Subcutaneous abdominal adipose tissue (tissue), 5 donors: ENCODE data around the gene CHMP1A.
"Not testable (repeated sequence)": the region's sequence is repeated elsewhere in the genome, so short reads cannot be mapped to it uniquely, and the experiment has no call there.

ENCODE experiments used
- H3K27ac ChIP-seq: one replicate; pipeline ENCODE4 v1.7.0; 2013; ENCODE audit warnings: low read depth, mild to moderate bottlenecking, inconsistent platforms, low read length, moderate library complexity
- H3K27me3 ChIP-seq, 5 donors: one replicate each; pipeline ENCODE4 v1.7.0; 2013; ENCODE audit warnings: low read length in 5 of 5, inconsistent platforms in 1 of 5; ENCODE audit not compliant: control insufficient read depth in 5 of 5, insufficient read depth in 4 of 5
- H3K36me3 ChIP-seq, 5 donors: one replicate each; pipeline ENCODE4 v1.7.0; 2013; ENCODE audit warnings: low read length in 5 of 5; ENCODE audit not compliant: control insufficient read depth in 5 of 5, insufficient read depth in 5 of 5
- H3K4me1 ChIP-seq, 5 donors: one replicate each; pipeline ENCODE4 v1.7.0; 2013; ENCODE audit warnings: low read length in 5 of 5, mild to moderate bottlenecking in 3 of 5, moderate library complexity in 1 of 5; ENCODE audit not compliant: control insufficient read depth in 5 of 5, insufficient read depth in 5 of 5
- H3K4me3 ChIP-seq, 5 donors: one replicate each; pipeline ENCODE4 v1.7.0; 2013; ENCODE audit warnings: low read length in 5 of 5, low read depth in 1 of 5
- H3K9ac ChIP-seq, 5 donors: one replicate each; pipeline ENCODE4 v1.7.0; 2013; ENCODE audit warnings: low read length in 5 of 5, mild to moderate bottlenecking in 4 of 5, moderate library complexity in 3 of 5
- H3K9me3 ChIP-seq, 5 donors: one replicate each; pipeline ENCODE4 v1.7.0; 2013; ENCODE audit warnings: low read length in 5 of 5; ENCODE audit not compliant: control insufficient read depth in 5 of 5
- donor health status: healthy.
- donor health status: healthy.
- donor health status: healthy.
- donor health status: healthy.
- donor health status: healthy.

The CHMP1A gene

GRCh38 chr16:89678258-89678657, 20.8 kb upstream of the CHMP1A start:
- Histone ChIP-seq H3K9ac (no peak overlapping the region), H3K36me3 (peaks cover 0 to 3% (median 0%) of the 10 kb centered on the region in 5 donors), H3K4me3 (no peak overlapping the region), H3K4me1 (peaks cover 0 to under 1% (median 0%) of the 10 kb centered on the region in 5 donors), H3K27me3 (no peaks in the 10 kb centered on the region), H3K27ac (no peak overlapping the region), H3K9me3 (peaks cover 0 to 3% (median 0%) of the 10 kb centered on the region in 5 donors)

GRCh38 chr16:89672177-89672941, 14.9 kb upstream of the CHMP1A start:
- Histone ChIP-seq H3K27ac (peak overlapping the region; percentile 9), H3K4me1 (peaks cover 0 to 9% (median 3%) of the 10 kb centered on the region in 5 donors), H3K9me3 (no peaks in the 10 kb centered on the region), H3K27me3 (no peaks in the 10 kb centered on the region), H3K36me3 (peaks cover 0 to 3% (median 0%) of the 10 kb centered on the region in 5 donors), H3K4me3 (peak overlapping the region in 2 of 5 donors; percentile 18 to 20), H3K9ac (peak overlapping the region in 1 of 5 donors; percentile 89)

DNA sequence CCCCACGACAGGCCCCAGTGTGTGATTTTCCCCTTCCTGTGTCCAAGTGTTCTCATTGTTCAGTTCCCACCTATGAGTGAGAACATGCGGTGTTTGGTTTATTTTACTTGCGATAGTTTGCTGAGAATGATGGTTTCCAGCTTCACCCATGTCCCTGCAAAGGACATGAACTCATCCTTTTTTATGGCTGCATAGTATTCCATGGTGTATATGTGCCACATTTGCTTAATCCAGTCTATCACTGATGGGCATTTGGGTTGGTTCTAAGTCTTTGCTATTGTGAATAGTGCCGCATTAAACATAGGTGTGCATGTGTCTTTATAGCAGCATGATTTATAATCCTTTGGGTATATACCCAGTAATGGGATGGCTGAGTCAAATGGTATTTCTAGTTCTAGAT, 14.1 kb upstream of the CHMP1A start:
- H3K4me3 ChIP-seq, H3K9ac ChIP-seq, H3K27me3 ChIP-seq, H3K36me3 ChIP-seq, H3K4me1 ChIP-seq, H3K9me3 ChIP-seq, H3K27ac ChIP-seq: not testable (repeated sequence)

GRCh38 chr16:89670496-89671431, 13.3 kb upstream of the CHMP1A start:
- H3K9me3 ChIP-seq = no peaks in the 10 kb centered on the region
- peaks cover 0 to 9% (median 3%) of the 10 kb centered on the region in 5 donors for H3K4me1 ChIP-seq
- H3K27me3 ChIP-seq = no peaks in the 10 kb centered on the region
- no peak overlapping the region for H3K9ac ChIP-seq
- no peak overlapping the region for H3K4me3 ChIP-seq
- H3K36me3 ChIP-seq = peaks cover 0 to 3% (median 0%) of the 10 kb centered on the region in 5 donors
- no peak overlapping the region for H3K27ac ChIP-seq

GRCh38 chr16:89669755-89670154, 12.2 kb upstream of the CHMP1A start:
- Histone ChIP-seq H3K36me3 (peaks cover 0 to 3% (median 1%) of the 10 kb centered on the region in 5 donors), H3K9me3 (no peaks in the 10 kb centered on the region), H3K27ac (no peak overlapping the region)

GRCh38 chr16:89668790-89669158, 11.3 kb upstream of the CHMP1A start:
- Histone ChIP-seq H3K9me3 (no peaks in the 10 kb centered on the region), H3K4me1 (peaks cover 0 to 9% (median 3%) of the 10 kb centered on the region in 5 donors), H3K4me3 (peak overlapping the region in 2 of 5 donors; percentile 0 to 23), H3K36me3 (peaks cover 0 to 8% (median 3%) of the 10 kb centered on the region in 5 donors), H3K27me3 (no peaks in the 10 kb centered on the region), H3K9ac (no peak overlapping the region), H3K27ac (no peak overlapping the region)

More at GRCh38 chr16:89669755-89670154, 12.2 kb upstream of the CHMP1A start:
- Histone ChIP-seq H3K4me3 (no peak overlapping the region), H3K9ac (no peak overlapping the region), H3K4me1 (peaks cover 0 to 9% (median 3%) of the 10 kb centered on the region in 5 donors), H3K27me3 (no peaks in the 10 kb centered on the region)

DNA sequence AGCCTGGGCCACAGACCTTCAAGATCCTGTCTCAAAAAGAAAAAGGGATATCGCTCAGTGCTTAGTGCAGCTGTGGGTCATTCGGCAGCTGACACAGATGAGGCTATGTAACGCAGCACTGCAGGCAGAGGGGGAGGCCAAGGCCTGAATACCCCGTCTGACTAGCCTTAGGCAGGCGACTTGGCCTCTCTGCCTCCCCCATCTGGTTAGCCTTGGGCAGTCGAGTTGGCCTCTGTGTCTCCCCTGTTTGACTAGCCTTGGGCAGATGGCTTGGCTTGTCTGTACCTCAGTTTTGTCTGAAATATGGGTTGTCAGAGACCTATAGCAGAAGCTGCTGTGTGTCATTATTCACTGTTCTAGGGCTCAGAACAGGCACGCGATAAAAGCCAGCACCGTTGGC, 10.1 kb upstream of the CHMP1A start:
- H3K27ac ChIP-seq = no peak overlapping the region
- H3K4me3 ChIP-seq = no peak overlapping the region
- no peaks in the 10 kb centered on the region for H3K27me3 ChIP-seq
- peaks cover 0 to 6% (median 0%) of the 10 kb centered on the region in 5 donors for H3K4me1 ChIP-seq
- peaks cover 0 to 13% (median 5%) of the 10 kb centered on the region in 5 donors for H3K36me3 ChIP-seq
- H3K9ac ChIP-seq = no peak overlapping the region
- no peaks in the 10 kb centered on the region for H3K9me3 ChIP-seq

GRCh38 chr16:89667000-89667399, 9.5 kb upstream of the CHMP1A start:
- peaks cover 0 to 13% (median 5%) of the 10 kb centered on the region in 5 donors for H3K36me3 ChIP-seq
- H3K4me1 ChIP-seq, H3K9ac ChIP-seq, H3K27ac ChIP-seq, H3K4me3 ChIP-seq, H3K9me3 ChIP-seq, H3K27me3 ChIP-seq: not testable (repeated sequence)

DNA sequence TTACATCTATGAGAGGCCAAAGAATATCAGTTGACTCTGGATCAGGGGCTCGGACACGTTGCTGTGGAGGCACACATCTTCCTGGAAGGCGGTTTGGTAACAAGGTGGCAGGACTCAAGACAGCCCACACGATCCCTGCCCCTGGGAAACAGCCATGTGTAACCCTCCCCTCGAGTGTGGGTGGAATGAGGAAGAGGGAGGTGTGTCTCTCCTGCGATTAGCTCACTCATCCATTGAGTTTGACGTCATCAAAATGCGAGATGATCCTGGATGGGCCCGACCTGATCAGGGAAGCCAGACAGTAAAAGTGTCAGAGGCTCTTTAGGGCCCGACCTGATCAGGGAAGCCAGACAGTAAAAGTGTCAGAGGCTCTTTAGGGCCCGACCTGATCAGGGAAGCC, 6.7 kb upstream of the CHMP1A start:
- H3K36me3 ChIP-seq = peaks cover 0 to 29% (median 13%) of the 10 kb centered on the region in 5 donors
- not testable (repeated sequence) for H3K9me3 ChIP-seq, H3K9ac ChIP-seq, H3K4me1 ChIP-seq, H3K27ac ChIP-seq, H3K27me3 ChIP-seq, H3K4me3 ChIP-seq

- H3K9me3 ChIP-seq = no peaks in the 10 kb centered on the region
- no peak overlapping the region for H3K4me3 ChIP-seq
- peaks cover 6 to 23% (median 22%) of the 10 kb centered on the region in 5 donors for H3K4me1 ChIP-seq
- no peaks in the 10 kb centered on the region for H3K27me3 ChIP-seq
- no peak overlapping the region for H3K9ac ChIP-seq
- H3K36me3 ChIP-seq = peaks cover 0 to 29% (median 13%) of the 10 kb centered on the region in 5 donors
- H3K27ac ChIP-seq = no peak overlapping the region
These were observed 3.7 kb upstream of the CHMP1A start for GRCh38 chr16:89661215-89661614.
